DND-41 (cell line): Measurements from ENCODE around the gene PIAS2.

Experiments
- EZH2 ChIP-seq: IDR thresholded peaks from 3 replicates; pipeline ENCODE4 v1.6.1; 2012; ENCODE audit warnings: borderline replicate concordance, low read depth, mild to moderate bottlenecking, moderate library complexity, low read length, inconsistent platforms; ENCODE audit not compliant: severe bottlenecking
- TF ChIP-seq, protein P1 (sequence below): IDR thresholded peaks from 2 replicates; pipeline ENCODE4 v1.5.1; 2012; ENCODE audit warnings: borderline replicate concordance, low read length, moderate library complexity, mild to moderate bottlenecking; ENCODE audit not compliant: poor library complexity, severe bottlenecking; ENCODE audit errors: extremely low read depth

DNA sequence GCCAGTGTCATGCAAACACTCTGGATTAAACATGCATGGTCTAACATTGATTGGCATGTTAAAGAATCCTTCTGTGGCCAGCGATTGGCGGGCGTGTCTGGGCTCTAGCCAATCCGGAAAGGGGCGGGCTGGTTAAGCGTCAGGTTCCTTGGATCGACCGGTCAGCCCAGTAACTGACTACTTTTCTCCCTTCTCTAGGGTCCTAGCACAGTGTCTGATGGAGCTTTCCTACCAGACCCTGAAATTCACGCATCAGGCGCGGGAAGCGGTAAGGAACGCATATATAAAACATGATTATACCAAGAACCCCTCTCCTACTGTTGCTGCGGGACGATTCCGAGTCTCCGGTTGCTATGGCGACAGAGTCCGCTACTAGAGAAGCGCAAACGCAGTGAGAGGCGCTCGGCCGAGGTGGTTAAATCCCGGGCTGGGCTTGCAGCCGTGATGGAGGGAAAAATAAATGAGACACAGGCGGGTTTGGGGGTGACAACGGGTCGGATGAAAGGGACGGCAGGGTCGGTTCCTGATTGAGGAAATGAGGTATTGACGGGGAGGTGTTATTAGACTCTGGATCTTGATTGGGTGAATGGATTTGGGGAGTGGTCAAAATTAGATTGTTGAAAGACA, 29.5 kb upstream of the PIAS2 start:
- TF ChIP-seq, protein P1, sequence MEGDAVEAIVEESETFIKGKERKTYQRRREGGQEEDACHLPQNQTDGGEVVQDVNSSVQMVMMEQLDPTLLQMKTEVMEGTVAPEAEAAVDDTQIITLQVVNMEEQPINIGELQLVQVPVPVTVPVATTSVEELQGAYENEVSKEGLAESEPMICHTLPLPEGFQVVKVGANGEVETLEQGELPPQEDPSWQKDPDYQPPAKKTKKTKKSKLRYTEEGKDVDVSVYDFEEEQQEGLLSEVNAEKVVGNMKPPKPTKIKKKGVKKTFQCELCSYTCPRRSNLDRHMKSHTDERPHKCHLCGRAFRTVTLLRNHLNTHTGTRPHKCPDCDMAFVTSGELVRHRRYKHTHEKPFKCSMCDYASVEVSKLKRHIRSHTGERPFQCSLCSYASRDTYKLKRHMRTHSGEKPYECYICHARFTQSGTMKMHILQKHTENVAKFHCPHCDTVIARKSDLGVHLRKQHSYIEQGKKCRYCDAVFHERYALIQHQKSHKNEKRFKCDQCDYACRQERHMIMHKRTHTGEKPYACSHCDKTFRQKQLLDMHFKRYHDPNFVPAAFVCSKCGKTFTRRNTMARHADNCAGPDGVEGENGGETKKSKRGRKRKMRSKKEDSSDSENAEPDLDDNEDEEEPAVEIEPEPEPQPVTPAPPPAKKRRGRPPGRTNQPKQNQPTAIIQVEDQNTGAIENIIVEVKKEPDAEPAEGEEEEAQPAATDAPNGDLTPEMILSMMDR: no peak
- no peak for TF ChIP-seq EZH2
